Fibroblast of villous mesenchyme (primary cell): ENCODE measurements around the gene VWC2. TPM values are rescaled to one million over a fixed set of nuclear protein-coding genes. Genes with fewer than 3 reads are reported as not detected.

Experiments
- DNase-seq: peaks from one replicate; pipeline ENCODE4 v3.0.0-alpha.2; 2010; ENCODE audit warnings: low read depth
- H3K4me3 ChIP-seq: 2 replicates; pipeline ENCODE4 v1.5.1; 2011; ENCODE audit warnings: low read depth, mild to moderate bottlenecking, low read length
- total RNA-seq: library from RNA; depleted of rRNA; stranded (reverse); fragments of >200 nt; gene quantifications from 2 replicates; pipeline ENCODE4 v1.2.3, GENCODE V29; 2012
- TF ChIP-seq, protein P1 (sequence below): IDR thresholded peaks from 2 replicates; pipeline ENCODE4 v1.5.1; 2012; ENCODE audit warnings: low read depth, mild to moderate bottlenecking, low read length; ENCODE audit not compliant: insufficient read depth

VWC2 gene
- total RNA-seq, 1 donor = not detected

DNA sequence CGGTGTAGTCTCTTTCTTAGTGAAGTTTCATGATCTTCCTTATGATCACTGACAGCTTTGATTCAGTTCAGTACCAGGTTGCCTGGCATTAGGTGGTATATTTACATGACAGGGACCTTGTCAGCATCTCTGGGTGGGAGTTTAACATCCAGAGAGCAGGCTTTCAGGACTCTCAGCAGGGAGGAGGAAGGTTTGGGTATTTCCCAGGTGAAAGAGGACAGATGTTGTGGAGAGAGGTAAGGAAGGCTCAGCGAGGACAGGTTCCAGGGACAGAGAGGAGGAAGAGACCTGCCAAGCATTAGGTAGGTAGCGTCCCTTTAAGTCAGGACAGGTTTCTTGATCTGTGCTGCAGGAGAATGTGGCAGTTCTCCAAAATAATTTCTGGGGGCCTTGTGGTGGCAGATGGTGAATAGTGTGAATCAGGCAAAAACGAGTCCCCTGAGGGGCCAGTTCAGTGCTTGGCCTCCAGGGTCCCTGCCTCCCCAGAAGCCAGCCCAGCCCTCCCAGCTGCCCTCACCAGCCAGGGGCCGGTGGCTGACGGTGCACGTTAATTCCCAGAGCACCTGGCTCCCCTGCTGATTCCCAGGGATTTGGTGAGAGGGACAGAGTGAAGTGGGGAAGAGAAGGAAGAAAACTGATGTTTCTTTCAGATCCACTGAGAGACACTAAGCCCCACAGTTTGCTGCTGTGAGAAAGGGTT is 82.0 kb downstream of the VWC2 start:
- no peak overlapping the region for H3K4me3 ChIP-seq
- no peak for DNase-seq
- TF ChIP-seq, protein P1, sequence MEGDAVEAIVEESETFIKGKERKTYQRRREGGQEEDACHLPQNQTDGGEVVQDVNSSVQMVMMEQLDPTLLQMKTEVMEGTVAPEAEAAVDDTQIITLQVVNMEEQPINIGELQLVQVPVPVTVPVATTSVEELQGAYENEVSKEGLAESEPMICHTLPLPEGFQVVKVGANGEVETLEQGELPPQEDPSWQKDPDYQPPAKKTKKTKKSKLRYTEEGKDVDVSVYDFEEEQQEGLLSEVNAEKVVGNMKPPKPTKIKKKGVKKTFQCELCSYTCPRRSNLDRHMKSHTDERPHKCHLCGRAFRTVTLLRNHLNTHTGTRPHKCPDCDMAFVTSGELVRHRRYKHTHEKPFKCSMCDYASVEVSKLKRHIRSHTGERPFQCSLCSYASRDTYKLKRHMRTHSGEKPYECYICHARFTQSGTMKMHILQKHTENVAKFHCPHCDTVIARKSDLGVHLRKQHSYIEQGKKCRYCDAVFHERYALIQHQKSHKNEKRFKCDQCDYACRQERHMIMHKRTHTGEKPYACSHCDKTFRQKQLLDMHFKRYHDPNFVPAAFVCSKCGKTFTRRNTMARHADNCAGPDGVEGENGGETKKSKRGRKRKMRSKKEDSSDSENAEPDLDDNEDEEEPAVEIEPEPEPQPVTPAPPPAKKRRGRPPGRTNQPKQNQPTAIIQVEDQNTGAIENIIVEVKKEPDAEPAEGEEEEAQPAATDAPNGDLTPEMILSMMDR = no peak

DNA sequence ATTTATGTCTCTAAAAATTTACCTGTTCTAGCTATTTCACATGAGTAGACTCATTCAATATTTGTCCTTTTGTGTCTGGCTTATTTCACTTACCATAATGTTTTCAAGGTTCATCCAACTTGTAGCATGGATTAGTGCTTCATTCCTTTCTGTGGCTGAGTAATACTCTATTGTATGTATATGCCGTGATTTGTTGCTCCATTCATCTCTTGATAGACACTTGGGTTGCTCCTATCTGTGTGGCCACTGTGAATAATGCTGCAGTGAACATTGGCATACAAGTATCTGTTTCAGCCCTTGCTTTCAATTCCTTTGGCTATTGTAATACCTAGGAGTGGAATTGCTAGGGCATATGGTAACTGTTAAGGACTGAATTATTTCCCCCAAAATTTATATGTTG is 86.9 kb downstream of the VWC2 start:
- TF ChIP-seq, protein P1 = no peak
- DNase-seq = no peak
- H3K4me3 ChIP-seq = no peak overlapping the region

DNA sequence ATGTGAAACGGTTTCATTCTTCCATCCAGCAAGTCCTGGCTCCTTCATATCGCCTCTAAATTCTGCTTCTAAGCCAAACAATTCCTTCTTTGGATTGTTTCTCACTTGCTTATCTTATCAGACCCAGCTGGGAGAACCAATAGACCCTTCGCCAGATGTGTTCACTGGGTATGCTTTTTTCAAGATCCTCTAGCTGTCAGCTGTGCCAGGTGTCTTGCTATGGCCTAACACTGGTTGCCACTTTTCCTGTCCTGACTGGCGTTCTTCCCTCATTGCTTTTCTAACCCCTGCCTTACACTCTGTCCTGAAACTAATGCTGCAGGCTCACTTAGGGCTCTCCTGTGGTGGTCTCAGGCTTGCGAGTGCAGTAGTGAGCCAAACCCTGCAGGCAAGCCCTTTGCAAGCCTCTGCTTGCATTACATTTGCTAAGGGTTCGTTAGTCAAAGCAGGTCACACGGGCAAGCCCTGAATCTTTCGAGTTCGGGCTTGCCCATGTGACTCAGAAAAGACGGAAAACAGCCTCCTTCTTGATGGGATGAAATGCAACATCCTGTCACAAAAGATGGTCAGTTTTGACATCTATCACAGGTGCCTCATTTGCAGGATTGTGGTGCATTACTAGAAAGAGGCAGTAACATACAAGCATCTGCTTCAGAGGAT is 92.8 kb downstream of the VWC2 start:
- TF ChIP-seq, protein P1 = no peak
- H3K4me3 ChIP-seq = no peak overlapping the region
- no peak for DNase-seq

DNA sequence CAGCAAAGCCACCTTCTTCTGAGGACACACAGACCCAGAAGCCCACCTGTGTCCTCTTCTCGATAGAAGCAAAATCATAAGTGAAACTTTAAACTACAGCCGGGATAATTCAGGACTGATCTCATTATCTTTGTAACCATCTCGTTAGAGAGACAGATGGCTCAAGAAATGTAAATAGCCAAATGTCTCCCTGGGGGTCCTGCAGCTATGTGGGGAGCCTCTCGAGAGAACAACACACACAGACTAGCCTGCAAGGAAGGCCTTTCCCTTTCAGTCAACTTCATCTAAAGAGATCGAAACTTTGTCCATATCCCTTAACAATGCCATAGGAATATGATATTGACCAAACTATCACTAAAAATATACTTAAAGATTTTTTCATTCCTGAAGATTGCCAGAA is 93.5 kb downstream of the VWC2 start:
- DNase-seq = no peak
- TF ChIP-seq, protein P1 = no peak
- H3K4me3 ChIP-seq = no peak overlapping the region

DNA sequence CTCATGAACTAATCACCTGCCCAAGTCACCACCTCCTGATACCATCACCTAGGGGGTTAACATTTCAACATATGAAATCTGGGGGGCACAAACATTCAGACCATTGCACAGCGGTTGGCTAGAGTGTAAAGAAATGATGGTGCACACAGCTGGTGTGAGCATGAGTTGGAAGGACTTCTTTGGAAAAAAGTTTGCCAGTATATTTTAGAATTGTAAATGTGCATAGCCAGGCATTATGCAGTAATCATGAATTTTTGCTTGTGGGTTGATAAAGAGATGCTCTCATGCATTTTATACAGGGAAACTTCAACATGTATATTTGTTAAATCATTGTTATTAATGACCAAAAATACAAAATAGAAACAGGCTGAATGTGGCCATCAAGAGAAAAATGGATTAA is 100.0 kb downstream of the VWC2 start:
- H3K4me3 ChIP-seq = no peak overlapping the region
- no peak for DNase-seq
- TF ChIP-seq, protein P1 = no peak

DNA sequence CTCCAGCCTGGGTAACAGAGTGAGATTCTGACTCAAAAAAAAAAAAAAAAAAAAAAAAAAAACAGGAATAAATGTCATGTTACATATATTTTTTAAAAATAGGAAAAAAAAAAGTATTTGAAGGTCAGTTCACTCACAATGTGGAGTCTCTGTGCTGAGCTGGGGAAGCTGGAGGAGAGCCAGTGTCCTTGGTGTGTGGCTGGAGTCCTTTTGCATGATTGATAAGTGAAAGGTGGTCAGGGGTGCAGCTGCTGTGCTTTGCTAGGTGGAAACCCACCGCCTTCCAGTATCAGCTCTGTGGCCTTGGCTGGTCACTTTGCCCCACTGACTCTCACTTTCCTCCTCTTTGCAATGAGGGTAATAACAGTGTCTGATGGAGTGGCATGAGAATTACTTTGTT is 101.9 kb downstream of the VWC2 start:
- TF ChIP-seq, protein P1 = no peak
- DNase-seq = no peak
- no peak overlapping the region for H3K4me3 ChIP-seq

DNA sequence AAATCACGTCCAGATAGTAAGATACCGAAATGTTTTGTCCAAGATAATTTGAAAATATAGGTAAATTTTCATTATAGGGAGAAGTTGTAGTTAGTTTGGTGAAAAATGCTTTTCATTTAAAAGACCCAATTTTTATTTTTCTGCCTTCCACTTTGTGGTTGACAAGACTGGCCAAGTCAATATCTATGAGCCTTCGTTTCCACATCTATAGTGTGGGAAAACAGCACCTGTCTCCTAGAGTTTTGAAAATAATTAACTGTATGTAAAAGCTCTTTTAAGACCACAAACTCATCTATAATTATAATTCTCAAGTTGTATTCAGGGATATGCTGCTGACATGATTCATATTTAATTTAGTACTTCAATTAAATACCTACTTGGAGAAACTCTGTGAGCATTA is 102.8 kb downstream of the VWC2 start:
- TF ChIP-seq, protein P1 = no peak
- H3K4me3 ChIP-seq = no peak overlapping the region
- no peak for DNase-seq
